ENCODE measurements around the gene PCDHGA9.
"Not testable (repeated sequence)": the region's sequence is repeated elsewhere in the genome, so short reads cannot be mapped to it uniquely, and the experiment has no call there.

Gene PCDHGA9

GRCh38 chr5:141430332-141431113, 27.9 kb downstream of the PCDHGA9 start, which contains the start of gene PCDHGA12:
Gene PCDHGA12 (plus strand): TSS chr5:141430507. CDS start chr5:141430760, 253 bp downstream.
- CTCF ChIA-PET, result interaction anchor here (0.6 to 9.2 kb wide), 45 partner anchors 9 to 160 kb away, joined by 3 to 196 read pairs (median 5); partner anchors contain the start of genes PCDHGA10, PCDHGA11, PCDHGA2 and PCDHGA5
- DNase-seq (ENCODE audit: low read depth, low spot score), result peak; percentile 52
- POLR2A ChIA-PET, result interaction anchor here (1.2 to 1.6 kb wide), 5 partner anchors 45 to 127 kb away, joined by 3 to 11 read pairs (median 4); partner anchors contain the start of gene PCDHGC3
- peak within 1 kb of the TSS; percentile 49 for H3K4me3 ChIP-seq (ENCODE audit: low read depth, low read length)
- TF ChIP-seq CTCF (IDR thresholded peaks at IDR 0.05; ENCODE audit: insufficient read depth, low read length, missing control alignments), result peak; percentile 38

- POLR2A ChIA-PET, result interaction anchor here (1.6 kb wide), 1 partner anchor 126 kb away, joined by 11 read pairs; no protein-coding TSS in a partner anchor
Observed at GRCh38 chr5:141431286-141431685, 28.7 kb downstream of the PCDHGA9 start.

GRCh38 chr5:141432308-141432707, 29.7 kb downstream of the PCDHGA9 start:
- POLR2A ChIA-PET; DNase-seq (ENCODE audit: low read depth, low spot score); H3K4me3 ChIP-seq (ENCODE audit: low read depth, low read length): not testable (repeated sequence)
- CTCF ChIA-PET, result interaction anchor here (1.1 to 9.2 kb wide), 7 partner anchors 11 to 126 kb away, joined by 3 to 196 read pairs (median 24); partner anchors contain the start of genes PCDHGA10, PCDHGA11, PCDHGB3 and PCDHGB7

More at GRCh38 chr5:141431286-141431685, 28.7 kb downstream of the PCDHGA9 start:
- DNase-seq (ENCODE audit: low read depth, low spot score), result no peak
- H3K4me3 ChIP-seq (ENCODE audit: low read depth, low read length), result peak overlapping the region; percentile 38
- TF ChIP-seq CTCF (IDR thresholded peaks at IDR 0.05; ENCODE audit: insufficient read depth, low read length, missing control alignments), result no peak
- CTCF ChIA-PET, result interaction anchor here (1.2 to 9.2 kb wide), 25 partner anchors 8 to 137 kb away, joined by 3 to 196 read pairs (median 7); partner anchors contain the start of genes PCDHGA10, PCDHGA11, PCDHGA2 and PCDHGB3

- H3K4me3 ChIP-seq (ENCODE audit: low read depth, low read length); DNase-seq (ENCODE audit: low read depth, low spot score): not testable (repeated sequence)
- ChIA-PET POLR2A (interaction anchor here (0.7 kb wide), 1 partner anchor 83 kb away, joined by 3 read pairs; no protein-coding TSS in a partner anchor), CTCF (interaction anchor here (1.1 to 9.2 kb wide), 5 partner anchors 11 to 126 kb away, joined by 3 to 196 read pairs (median 82); partner anchors contain the start of genes PCDHGA10, PCDHGA11 and PCDHGB7)
Observed at GRCh38 chr5:141432726-141433125, 30.1 kb downstream of the PCDHGA9 start.

- no peak for DNase-seq (ENCODE audit: low read depth, low spot score)
- ChIA-PET POLR2A (no interaction called here), CTCF (interaction anchor here (0.9 to 9.2 kb wide), 7 partner anchors 12 to 130 kb away, joined by 3 to 196 read pairs (median 4); partner anchors contain the start of genes PCDHGA10, PCDHGA11 and PCDHGB7)
- TF ChIP-seq CTCF (IDR thresholded peaks at IDR 0.05; ENCODE audit: insufficient read depth, low read length, missing control alignments), result no peak
- no peak overlapping the region for H3K4me3 ChIP-seq (ENCODE audit: low read depth, low read length)
Observed at GRCh38 chr5:141434006-141434405, 31.4 kb downstream of the PCDHGA9 start.

GRCh38 chr5:141437221-141437620, 34.6 kb downstream of the PCDHGA9 start:
- ChIA-PET CTCF (interaction anchor here (1.0 to 5.0 kb wide), 10 partner anchors 10 to 127 kb away, joined by 3 to 35 read pairs (median 4); partner anchors contain the start of gene PCDHGA11), POLR2A (interaction anchor here (0.9 to 1.2 kb wide), 3 partner anchors 39 to 84 kb away, joined by 4 to 6 read pairs (median 5); partner anchors contain the start of genes PCDHGC3 and PCDHGC5)
- H3K4me3 ChIP-seq (ENCODE audit: low read depth, low read length), result no peak overlapping the region
- TF ChIP-seq CTCF (IDR thresholded peaks at IDR 0.05; ENCODE audit: insufficient read depth, low read length, missing control alignments), result no peak
- DNase-seq (ENCODE audit: low read depth, low spot score), result no peak

Measured in AG04449 (cell line).